Measurements from ENCODE around the gene BMP7.

The BMP7 gene

DNA sequence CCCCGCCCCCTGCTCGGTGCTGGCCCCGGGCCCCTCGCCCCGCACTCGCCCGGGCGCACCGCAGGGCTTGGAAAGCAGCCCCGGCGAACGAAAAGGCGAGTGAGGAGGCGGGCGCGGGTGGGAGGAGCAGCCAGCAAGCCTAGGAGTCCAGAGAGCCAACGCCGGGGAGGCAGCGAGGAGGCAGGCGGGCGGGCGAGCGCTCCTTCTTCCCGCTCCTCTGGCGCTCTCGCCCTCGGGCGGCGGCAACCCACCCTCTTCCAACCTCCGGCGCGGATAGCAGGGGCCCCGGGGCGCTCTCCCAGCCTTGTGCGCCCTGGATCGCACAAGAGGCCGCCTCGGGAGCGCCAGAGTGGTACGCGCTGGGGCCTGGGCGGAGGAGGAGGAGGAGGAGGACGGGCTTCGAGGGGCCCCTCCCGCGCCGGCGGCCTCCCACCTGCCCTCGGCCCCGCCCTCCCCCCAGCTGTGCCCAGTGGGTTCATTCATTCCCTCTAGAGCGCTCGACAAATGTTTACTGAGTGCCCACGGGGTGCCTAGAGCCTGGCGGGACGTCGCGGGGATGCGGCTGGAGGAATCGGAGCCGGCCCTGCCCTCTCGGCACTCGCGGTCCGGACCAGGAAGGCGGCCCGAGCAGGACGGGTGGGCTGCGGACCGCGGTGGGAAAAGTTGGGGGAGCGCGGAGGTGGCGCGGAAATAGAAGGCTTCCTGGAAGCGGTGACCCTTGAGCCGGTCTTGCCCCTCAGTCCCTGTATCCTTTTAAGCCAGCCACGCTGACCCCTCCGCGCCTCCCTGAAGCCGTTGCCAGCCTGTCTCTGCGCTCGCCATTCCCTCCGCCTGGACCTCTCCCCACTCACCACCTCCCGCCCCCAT lies at the start of gene BMP7:
Gene BMP7 (minus strand): TSS at position 351 of the 867 bp plus-strand sequence. CDS start 519 bp downstream, outside the sequence.
- DNase-seq (ENCODE audit: low read depth in 2 of 2) = no peak

DNA sequence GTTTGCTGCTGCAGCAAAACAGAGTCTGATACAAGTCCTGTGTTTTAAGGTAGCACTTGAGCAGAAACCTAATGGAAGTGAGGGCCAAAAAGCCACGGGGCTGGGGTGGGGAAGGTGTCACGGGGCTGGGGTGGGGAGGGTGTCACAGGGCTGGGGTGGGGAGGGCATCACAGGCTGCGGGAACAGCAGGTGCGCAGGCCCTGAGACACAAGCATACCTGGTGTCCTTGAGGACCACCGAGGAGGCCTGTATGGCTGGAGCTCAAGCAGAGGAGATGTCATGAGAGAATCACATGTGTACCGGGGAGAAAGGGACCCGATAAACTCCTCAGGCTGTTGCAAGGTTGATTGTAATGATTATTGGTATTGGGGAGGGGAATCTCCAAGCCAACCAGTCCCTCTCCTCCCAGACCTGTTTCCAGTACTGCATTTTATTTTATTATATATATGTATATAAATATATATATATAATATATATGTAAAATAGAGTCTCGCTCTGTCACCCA lies 49.6 kb upstream of the BMP7 start:
- DNase-seq (ENCODE audit: low read depth in 2 of 2) = no peak

DNA sequence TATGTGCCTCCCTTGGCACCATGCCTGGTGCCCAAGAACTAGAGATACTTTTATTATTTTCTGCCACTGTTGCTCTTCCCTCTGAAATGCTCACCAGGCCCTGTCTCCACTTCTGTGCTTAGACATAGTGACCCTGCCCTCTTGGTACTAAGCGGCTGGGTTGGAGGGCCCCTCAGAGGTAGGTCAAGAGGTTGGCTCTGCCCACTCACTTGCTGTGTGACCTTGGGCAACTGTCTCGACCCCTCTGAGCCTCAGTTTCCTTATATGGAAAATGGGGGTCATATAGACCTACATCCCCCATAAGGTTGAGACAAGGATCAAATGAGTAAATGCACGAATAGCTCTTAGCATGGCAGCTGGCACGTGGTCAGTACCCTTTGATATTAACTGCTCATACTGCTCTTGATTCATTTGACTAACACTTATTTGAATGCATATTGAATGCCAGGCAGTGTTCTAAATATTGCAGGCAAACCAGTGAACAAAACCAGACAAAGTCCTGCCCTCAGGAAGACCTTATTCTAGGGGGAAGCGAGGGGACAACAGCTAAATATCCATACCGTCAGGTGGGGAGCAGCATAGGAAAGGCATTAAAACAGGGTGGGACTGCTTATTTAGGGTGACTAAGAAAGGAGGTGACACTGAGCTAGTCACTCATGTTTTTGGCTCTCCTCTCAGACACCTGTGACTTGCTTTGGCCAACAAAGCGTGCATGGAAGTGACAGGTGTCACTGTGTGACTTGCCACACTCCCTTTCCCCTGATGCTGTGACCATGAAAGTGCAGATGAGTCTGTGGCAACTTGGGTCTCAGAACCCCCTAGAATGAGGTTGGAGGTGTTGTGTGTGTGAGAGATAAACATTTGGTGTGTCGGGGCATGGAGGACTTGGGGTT lies 48.9 kb upstream of the BMP7 start:
- DNase-seq (ENCODE audit: low read depth in 2 of 2) = no peak

DNA sequence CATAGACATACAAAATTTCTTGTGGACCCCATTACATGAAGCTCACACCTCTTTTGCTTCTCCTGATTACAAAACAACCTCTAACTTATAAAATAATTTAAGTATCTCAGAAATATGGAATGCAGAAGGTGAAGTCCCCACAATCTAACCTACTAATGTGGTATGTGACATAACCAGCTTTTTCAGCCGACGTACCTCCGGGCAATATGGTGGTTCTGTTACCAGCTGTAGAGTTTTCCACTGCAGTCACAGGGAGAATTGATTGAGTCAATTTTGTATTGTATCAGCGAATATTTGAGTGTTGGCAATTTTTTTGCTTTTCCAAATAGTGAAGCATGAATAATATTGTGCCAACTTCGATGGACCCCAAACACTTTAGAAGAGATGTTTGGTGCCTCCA lies 47.5 kb upstream of the BMP7 start:
- DNase-seq (ENCODE audit: low read depth in 2 of 2) = no peak

DNA sequence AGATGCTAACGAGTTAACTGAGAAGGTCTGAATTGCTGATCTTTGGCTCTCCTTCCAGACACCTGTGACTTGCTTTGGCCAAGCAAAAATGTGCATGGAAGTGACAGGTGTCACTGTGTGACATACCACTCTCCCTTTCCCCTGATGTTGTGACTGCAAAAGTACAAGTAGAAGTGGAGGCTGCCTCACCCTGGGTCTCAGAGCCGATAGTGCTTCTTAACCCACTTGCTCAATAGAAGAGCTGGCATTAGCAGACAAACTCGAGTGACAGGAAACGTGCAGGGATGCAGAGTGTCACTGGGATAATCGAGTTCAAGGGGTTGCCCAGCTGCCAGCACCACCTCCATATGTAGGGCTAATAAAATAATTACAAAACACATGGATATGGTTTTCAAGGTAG lies 46.8 kb upstream of the BMP7 start:
- no peak for DNase-seq (ENCODE audit: low read depth in 2 of 2)

DNA sequence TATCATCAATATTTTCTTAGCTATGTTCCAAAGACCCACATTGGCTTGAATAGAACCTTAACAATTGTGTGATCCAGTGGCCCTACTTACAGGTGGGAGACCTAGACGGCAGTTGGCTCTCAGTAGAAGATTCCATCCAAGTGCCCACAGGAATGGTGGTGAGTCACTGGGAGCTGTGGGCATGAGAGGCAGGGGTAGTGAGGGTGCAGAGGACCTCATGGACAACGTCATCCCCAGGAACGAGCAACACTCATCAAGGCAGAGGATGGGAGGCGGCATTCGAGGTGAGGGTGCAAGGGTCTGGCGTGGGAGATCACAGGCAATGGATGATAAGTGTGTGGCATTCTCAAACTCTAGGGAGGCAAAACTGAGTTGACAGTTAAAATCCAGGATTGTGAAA lies 45.7 kb upstream of the BMP7 start:
- DNase-seq (ENCODE audit: low read depth in 2 of 2) = no peak

DNA sequence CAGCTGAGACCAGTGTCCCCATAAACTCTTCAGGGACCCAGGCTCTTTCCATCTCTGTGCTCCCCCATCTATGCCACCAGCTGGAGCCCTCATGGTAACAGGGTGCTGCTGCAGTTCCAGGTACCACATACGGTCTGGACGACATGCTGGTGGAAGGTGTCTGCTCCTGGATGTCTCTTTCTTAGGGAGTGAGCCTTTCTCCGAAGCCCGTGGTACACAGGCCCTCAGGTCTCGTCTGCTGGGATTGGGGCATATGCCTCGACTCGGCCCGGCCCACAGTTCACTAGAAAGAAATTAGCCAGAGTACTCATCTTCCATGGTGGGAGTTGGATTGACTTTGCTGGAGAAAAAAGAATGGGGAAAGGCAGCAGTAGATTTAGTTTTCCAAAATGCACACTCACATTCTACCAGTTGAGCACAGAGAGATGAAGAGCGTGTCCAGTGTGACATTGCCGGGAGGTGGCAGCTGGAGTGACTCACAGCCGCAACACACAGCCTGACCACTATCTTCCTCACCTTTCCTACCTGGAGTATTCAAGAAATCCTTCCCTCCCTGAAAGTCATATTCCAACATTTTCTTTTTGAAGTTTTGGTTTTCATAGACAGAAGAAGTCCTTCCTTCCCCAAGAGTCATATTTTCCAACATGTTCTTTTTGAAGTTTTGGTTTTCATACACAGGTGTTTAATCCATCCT lies 44.5 kb upstream of the BMP7 start:
- no peak for DNase-seq (ENCODE audit: low read depth in 2 of 2)

DNA sequence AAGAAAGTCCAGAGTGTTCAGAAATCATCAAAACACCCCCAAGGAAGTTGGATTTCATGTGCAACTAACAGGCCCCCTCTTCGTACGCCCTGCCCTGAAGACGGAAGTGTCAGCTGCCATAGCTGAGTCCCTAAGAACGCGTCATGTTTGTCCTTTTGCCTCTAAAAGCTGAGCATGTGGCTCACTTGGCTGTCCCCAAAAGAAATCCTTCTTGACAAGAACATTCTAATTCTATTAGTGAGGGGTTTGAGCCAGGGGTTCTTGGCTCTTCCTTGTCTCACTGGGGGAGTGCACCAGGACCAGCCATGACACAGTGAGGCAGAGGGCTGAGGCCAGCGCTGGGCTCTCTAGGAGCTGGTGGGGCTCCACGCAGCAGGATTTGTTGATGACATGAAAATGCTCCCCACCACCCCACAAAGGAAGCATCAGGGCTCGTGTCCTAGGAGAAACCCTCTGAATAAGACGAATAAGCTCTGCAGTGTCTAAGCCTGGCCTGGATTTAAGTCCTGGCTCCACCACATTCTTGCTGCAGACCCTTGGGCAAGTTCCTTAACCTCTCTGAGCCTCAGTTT lies 43.2 kb upstream of the BMP7 start:
- DNase-seq (ENCODE audit: low read depth in 2 of 2) = no peak

DNA sequence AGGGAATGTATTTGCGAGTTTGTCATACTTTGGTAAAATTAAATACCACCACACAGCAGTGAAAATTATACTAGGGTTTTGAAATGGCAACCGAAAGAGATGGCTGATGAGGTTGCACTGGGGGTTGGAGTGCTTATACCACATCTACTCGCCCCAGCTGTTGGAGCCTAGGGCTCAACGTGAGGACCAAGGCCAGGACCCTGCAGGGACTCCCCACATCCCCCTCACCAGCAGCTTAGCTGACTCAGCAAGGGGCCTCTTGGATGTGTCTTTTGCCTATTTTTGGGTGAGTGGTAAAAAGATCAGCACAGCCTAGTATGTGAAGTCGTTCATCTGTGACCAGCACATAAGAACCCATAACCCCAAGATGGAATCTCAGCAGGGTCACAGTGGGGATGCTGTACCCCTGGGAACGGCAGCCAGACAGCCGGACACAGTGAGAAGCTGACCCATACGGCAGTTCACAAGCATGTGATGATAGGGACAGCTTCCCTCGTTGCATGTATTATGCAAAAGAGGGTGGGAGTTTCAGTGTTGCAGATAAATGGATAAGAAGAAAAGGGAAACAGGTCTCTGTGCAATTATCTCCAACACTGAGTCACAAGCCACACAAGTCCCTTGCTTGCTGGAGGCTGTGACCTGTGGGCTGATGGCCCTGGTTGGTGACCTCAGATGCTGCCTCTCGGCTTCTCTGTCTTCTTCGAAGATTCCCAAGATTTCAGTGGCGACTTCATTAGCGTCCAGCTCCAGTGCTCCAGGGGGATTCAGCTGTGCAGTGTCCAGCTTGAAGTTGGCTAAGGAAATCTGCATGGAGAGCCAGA lies 42.2 kb upstream of the BMP7 start:
- no peak for DNase-seq (ENCODE audit: low read depth in 2 of 2)

DNA sequence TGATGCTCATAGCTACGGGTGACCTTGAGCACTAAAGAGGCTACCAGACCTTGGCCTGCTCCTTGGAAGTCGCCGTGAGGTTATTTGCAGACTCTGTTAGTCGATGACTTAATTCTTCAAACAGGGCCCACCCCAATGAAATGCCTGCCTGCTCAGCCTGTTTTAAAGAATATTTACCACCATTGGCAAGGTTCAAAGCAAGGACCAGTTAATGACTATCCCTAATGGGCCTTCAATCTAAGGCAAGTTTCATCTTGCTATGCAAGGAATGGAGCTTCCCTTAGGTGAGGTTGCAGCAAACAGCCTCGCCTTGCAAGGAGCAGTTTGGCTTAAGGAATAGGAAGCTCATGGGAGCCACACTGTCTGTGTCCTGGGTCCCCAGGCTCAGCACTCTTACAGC lies 40.3 kb upstream of the BMP7 start:
- DNase-seq (ENCODE audit: low read depth in 2 of 2) = no peak

DNA sequence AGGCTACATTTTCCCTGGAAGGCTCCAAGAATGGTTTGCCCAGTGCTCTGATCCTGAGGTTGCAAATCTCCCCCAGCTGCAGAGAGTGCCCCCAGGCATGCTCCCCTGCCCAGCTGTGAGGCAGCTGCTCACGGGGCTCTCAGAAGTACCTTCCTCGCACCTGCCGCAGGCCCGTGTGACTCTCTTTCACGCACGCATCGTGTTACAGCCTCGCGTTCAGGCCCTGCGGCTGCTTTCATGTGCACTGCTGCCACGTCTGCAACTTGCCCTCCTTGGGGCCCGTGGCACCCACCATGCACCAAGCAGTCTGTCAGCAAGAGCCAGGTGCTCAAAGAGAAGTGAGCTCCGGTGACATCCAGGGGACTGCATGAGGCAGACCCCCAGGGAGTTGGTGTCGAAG lies 34.6 kb upstream of the BMP7 start:
- DNase-seq (ENCODE audit: low read depth in 2 of 2) = no peak

DNA sequence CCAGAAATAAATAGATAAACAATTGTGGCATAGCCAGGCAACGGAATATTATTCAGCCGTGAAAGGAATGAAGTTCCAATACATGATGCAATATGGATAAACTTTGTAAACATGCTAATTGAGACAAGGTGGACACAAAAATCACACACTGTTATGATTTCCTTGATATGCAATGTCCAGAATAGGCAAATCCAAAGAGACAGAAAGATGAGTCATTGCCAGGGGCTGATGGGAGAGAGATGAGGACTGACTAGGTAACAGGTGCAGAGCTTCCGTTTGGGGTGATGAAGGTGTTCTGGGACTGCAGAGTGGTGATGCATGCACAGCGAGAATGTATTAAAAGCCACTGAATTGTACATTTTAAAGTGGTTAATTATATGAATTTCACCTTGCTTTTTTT lies 32.0 kb upstream of the BMP7 start:
- no peak for DNase-seq (ENCODE audit: low read depth in 2 of 2)

DNA sequence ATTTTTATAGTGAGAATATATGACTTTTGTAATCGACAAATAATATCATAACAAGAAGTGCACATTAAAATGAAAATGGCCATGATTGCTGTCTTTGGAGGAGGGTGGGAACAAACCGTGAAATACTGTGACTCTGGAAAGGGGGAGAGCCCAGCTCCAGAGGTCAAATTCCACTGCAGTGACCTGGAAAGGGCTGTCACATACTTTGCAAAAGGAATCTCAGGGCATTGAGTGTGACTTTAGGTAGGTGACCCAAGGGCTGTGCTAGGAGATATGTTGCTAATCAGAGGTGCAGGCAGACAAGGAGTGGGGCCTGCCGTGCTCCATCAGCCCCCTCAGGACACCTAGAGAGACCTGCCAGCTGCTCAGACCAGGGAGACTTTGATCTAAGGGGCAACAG lies 28.1 kb upstream of the BMP7 start:
- no peak for DNase-seq (ENCODE audit: low read depth in 2 of 2)

DNA sequence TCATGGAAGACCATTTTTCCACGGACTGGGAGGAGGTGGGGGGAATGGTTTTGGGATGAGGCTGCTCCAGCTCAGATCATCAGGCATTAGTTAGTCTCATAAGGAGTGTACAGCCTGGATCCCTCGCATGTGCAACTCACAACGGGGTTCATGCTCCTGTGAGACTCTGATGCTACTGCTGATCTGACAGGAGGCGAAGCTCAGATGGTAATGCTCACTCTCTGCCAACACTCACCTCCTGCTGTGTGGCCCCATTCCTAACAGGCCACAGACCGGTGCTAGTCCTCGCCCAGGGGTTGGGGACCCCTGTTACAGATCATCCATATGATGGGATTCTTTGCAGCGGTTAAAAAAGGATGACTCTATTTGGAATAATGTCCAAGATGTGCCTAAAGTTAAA lies 27.6 kb upstream of the BMP7 start:
- no peak for DNase-seq (ENCODE audit: low read depth in 2 of 2)

DNA sequence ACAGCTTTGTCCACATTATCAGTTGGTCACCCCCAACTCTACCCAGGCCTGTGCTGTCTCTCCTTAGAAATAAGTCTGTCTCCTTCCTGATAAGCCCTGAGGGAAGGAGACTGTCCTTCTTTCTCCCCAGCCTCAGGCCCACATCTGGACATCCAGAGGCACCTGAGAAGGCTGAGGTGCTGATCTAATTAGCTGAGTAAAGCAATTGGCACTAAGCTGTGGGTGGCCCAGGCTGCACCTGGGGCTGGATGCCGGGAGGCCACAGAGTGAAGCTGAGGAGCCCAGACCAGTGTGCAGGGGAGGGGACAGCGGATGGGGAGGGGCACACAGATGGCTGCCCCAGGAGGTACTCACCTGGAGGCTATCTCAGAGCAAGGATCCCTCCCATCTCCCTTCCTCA lies 26.2 kb upstream of the BMP7 start:
- no peak for DNase-seq (ENCODE audit: low read depth in 2 of 2)

DNA sequence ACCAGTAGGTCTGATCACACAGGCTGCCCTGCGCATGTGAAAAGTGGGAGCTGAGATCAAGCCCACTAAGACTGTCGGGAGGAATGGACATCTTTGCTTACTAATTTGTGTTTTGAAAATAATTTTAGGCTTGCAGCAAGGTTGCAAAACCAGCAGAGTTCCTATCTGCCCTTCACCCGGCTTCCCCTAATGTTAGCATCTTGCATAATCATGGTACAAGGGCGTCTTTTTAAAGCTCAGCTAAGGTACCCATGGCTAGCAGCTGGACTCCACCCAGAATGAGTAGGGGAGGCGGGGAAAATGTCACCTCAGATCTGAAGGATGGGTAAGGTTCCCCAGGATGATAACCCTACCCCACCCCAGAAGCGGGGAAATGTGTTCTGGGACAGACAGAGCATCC lies 25.3 kb upstream of the BMP7 start:
- DNase-seq (ENCODE audit: low read depth in 2 of 2) = no peak

DNA sequence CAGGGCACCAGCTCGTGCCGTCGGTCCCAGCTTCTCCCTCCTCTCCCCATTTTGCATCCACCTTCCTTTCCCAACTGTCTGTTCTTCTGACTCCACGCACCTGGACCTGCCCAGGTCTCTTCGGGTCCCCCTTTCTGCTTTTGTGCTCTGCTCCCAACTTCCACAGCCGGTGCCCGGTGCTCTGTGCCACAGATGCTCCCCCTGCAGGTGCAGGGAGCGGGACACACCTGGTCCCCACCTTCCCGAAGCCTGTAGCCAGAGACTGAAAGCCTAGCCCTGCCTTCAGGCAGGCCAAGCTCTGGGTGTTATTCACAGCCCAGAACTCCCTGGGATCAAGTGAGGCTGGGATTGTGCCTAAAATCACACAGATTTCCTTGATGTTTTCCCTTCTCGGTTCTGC lies 24.6 kb upstream of the BMP7 start:
- DNase-seq (ENCODE audit: low read depth in 2 of 2) = no peak

DNA sequence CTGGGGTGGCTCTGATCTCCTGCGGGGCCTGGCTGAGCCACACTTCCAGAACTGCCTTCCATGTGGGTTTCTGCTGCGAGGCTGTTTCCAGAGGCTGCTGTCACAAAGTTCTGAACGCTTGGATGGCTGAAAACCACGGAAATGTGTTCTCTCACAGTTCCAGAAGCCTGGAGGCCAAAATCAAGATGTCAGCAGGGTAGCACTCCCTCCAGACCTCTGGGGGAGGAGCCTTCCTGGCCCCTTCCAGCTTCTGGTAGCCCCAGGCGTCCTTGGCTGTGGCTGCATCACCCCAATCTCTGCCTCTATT lies 23.7 kb upstream of the BMP7 start:
- no peak for DNase-seq (ENCODE audit: low read depth in 2 of 2)

DNA sequence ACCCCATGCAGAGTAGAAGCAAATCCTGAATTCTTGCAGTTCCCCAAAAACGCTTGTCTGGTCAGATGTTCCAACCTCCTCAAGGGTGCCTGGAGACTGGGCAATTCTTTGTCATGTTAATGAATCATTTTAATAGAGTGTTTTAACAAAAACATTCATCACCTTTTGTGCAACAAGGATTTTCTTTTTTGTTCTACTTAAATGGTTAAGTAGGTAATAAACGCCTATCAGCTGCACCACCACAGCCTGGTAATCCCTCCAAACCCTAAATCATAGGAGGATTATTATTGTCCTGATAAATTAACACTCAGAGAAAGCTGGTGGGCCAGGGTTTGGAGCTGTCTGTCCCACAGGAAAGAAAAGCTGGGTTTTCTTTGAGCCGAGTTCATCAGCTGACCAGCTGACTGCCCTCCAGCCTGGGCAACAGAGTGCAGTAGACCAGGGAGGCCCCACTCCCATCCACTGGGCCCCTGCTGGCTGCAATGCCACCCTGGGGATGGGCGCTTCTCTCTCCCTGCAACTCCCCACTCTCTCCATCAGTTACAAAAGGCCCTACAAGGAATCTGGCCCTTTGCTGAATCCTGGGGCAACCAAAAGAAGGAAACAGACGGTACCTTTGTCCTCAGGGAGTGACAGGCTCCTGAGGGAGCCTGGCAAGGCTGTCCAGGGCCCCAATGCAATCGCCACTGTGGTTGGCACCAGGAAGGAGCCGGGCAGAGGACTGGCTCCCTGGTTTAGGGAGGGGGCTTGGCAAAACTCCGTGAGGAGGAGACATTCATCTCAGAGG lies 23.1 kb upstream of the BMP7 start:
- DNase-seq (ENCODE audit: low read depth in 2 of 2) = no peak

DNA sequence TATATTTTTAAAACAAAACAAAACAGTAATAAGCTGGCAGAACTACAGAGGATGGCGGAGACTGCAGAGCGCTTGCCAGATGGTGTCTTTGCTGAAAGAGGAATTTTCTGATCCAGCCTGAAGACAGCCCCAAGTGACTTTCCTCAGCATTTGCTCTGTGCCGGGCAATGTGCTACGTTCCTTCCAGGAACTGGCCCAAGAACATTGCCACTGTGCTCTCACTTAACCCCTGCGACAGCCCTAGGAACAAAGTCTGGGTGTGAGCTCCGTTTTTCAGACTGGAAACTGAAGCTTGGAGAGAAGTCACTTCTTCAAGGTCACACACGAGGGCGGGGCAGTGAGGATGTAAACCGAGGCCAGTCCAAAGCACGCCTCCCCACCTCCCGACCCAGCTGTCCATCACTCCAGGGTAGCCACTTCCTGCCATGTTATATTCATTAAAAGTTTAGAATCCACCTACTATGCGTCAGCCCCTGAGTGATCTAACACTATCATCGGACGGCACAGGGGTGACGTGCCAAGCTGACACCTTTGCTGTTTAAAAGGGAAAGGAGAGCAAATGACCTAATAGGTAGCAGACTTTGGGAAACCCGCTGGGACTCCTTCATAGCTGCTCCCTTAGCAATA lies 22.3 kb upstream of the BMP7 start:
- DNase-seq (ENCODE audit: low read depth in 2 of 2) = no peak
